ENCODE data around the gene SLC34A1. TPM values are rescaled to one million over a fixed set of nuclear protein-coding genes. Genes with fewer than 3 reads are reported as not detected.

Gene SLC34A1
- total and polyA plus RNA-seq, 2 experiments from 2014 or later: not detected

DNA sequence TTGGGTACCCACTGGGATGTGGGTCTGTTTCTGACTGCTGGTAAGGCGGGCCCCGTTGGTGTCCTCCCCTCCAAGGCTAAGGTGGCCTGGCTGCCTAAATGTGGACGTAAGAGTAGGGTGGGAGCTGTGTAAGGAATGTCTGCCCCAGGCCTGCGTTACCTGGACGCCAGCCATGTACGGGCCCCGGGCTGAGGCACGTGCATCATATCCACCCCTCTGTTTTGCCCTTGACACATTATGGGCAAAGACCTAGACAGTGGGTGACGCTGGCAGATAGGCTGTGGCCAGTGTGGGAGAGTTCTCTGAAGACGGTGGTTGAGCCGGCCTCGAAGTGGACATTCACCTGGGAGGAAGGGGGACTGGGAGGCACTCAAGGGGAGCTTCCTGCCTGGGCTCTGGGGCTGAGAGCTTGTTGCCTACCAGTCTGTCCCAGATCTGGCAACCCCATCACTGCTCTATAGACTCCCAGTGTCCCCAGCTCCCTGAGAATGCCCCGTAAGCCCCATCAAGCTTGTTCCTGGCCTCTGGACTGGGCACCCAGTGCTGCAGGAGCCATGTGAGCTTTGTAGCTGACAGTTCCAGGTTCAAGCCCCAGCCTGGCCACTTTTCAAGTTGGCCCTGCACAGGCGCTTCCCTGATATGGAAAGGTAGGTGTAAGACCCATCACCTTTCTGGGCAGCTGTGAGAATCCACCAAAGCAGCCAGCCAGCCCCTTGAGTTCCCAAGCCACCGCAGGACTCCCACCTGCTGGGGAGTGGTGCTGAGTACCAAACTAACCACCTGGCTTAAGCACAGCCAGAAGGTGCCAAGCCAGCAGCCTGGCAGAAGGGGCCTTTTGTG, 59.1 kb downstream of the SLC34A1 start:
- H3K4me3 ChIP-seq: no peak overlapping the region
- H3F3A ChIP-seq (replicated peaks; ENCODE audit: low read depth): peaks cover 24% of the 10 kb centered on the region
- peak; percentile 15; the same call in 1 of the 2 replicates for TF ChIP-seq POLR2AphosphoS5 (IDR thresholded peaks at IDR 0.05; ENCODE audit: low read depth)
- TF ChIP-seq, protein P1, sequence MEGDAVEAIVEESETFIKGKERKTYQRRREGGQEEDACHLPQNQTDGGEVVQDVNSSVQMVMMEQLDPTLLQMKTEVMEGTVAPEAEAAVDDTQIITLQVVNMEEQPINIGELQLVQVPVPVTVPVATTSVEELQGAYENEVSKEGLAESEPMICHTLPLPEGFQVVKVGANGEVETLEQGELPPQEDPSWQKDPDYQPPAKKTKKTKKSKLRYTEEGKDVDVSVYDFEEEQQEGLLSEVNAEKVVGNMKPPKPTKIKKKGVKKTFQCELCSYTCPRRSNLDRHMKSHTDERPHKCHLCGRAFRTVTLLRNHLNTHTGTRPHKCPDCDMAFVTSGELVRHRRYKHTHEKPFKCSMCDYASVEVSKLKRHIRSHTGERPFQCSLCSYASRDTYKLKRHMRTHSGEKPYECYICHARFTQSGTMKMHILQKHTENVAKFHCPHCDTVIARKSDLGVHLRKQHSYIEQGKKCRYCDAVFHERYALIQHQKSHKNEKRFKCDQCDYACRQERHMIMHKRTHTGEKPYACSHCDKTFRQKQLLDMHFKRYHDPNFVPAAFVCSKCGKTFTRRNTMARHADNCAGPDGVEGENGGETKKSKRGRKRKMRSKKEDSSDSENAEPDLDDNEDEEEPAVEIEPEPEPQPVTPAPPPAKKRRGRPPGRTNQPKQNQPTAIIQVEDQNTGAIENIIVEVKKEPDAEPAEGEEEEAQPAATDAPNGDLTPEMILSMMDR (conservative IDR thresholded peaks at IDR 0.05; ENCODE audit: low read depth in 2 of 2): no peak
- TF ChIP-seq, protein P2, sequence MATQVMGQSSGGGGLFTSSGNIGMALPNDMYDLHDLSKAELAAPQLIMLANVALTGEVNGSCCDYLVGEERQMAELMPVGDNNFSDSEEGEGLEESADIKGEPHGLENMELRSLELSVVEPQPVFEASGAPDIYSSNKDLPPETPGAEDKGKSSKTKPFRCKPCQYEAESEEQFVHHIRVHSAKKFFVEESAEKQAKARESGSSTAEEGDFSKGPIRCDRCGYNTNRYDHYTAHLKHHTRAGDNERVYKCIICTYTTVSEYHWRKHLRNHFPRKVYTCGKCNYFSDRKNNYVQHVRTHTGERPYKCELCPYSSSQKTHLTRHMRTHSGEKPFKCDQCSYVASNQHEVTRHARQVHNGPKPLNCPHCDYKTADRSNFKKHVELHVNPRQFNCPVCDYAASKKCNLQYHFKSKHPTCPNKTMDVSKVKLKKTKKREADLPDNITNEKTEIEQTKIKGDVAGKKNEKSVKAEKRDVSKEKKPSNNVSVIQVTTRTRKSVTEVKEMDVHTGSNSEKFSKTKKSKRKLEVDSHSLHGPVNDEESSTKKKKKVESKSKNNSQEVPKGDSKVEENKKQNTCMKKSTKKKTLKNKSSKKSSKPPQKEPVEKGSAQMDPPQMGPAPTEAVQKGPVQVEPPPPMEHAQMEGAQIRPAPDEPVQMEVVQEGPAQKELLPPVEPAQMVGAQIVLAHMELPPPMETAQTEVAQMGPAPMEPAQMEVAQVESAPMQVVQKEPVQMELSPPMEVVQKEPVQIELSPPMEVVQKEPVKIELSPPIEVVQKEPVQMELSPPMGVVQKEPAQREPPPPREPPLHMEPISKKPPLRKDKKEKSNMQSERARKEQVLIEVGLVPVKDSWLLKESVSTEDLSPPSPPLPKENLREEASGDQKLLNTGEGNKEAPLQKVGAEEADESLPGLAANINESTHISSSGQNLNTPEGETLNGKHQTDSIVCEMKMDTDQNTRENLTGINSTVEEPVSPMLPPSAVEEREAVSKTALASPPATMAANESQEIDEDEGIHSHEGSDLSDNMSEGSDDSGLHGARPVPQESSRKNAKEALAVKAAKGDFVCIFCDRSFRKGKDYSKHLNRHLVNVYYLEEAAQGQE (IDR thresholded peaks at IDR 0.05; ENCODE audit: unreplicated experiment): no peak
- DNase-seq (ENCODE audit: low spot score) (no peak), ATAC-seq (no peak)
- H3K27me3 ChIP-seq (ENCODE audit: insufficient read depth): peaks cover 30% of the 10 kb centered on the region
- H3K4me1 ChIP-seq (ENCODE audit: insufficient read depth): peaks cover 26% of the 10 kb centered on the region
- Mint-ChIP-seq H3K36me3 (ENCODE audit: low read depth) (peaks cover 24% of the 10 kb centered on the region), H3K27ac (no peak overlapping the region), H3K4me3 (no peak overlapping the region), H3K27me3 (ENCODE audit: insufficient read depth, low read depth, poor library complexity) (peaks cover 40% of the 10 kb centered on the region), H3K9me3 (peaks cover 3% of the 10 kb centered on the region; the same call in 1 of the 3 replicates), H3K4me1 (peaks cover 37% of the 10 kb centered on the region)
- H4K20me1 ChIP-seq (replicated peaks; ENCODE audit: insufficient read depth): no peaks in the 10 kb centered on the region; the same call in 1 of the 2 replicates
- no peak overlapping the region for H3K27ac ChIP-seq (ENCODE audit: low read depth)
- H3K79me2 ChIP-seq (replicated peaks; ENCODE audit: insufficient read depth): no peaks in the 10 kb centered on the region
- H2AFZ ChIP-seq: no peak overlapping the region
- no peaks in the 10 kb centered on the region for H3K36me3 ChIP-seq (ENCODE audit: insufficient read depth)
- H3K9me2 ChIP-seq (ENCODE audit: insufficient read depth): no peaks in the 10 kb centered on the region
- H3K4me2 ChIP-seq: no peak overlapping the region

DNA sequence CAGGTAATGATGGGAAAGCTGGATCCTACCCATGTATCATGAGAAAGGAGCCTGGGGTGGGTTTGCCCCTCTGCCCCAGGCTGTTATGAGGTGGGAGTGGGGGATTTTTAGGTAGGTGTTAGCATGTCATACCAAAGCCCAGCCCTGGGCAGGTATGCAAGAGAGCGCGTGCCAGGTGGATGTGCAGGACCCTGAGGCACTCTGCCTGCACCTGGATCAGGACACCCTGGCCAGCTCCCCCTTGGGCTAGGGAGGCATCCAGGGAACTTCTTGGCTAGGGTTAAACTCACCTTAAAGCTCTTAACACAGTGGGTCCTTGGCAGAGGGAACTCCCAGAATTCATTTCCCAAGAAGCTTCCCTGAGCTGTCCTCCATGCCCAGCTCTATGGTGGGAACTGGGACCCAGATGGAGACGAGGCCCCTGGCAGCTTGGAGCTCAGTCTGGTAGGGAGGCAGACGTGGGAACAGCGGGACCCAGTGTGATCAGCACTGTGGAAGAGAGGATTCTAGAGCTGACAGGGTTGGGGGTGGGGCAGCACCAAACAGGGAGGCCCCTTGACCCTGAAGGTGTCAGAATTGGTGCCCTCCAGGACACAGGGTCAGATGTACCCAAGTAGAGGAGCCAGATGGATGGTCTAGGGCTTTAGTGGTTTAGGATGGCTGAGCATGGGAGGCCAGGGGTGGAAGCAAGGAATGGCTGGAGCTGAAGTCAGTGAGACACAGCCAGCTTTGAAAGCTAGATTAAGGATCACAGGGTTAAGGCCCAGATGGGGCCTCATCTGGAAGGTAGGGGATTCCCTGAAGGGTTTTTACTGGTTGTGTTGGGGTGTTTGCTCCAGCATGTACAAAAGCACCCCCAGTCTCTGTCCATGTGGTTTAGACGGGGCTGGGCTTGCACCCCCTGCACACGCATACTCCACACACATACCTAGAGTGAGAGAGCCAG, 60.1 kb downstream of the SLC34A1 start:
- Histone ChIP-seq H3K27me3 (ENCODE audit: insufficient read depth) (peaks cover 37% of the 10 kb centered on the region), H3K9me2 (ENCODE audit: insufficient read depth) (no peaks in the 10 kb centered on the region), H4K20me1 (replicated peaks; ENCODE audit: insufficient read depth) (no peaks in the 10 kb centered on the region; the same call in 1 of the 2 replicates), H3K36me3 (ENCODE audit: insufficient read depth) (no peaks in the 10 kb centered on the region), H3F3A (replicated peaks; ENCODE audit: low read depth) (peaks cover 29% of the 10 kb centered on the region), H3K27ac (ENCODE audit: low read depth) (no peak overlapping the region), H3K79me2 (replicated peaks; ENCODE audit: insufficient read depth) (no peaks in the 10 kb centered on the region), H2AFZ (no peak overlapping the region), H3K4me3 (no peak overlapping the region), H3K4me1 (ENCODE audit: insufficient read depth) (peaks cover 26% of the 10 kb centered on the region), H3K4me2 (peak overlapping the region; percentile 26; the same call in 1 of the 2 replicates)
- Mint-ChIP-seq H3K4me1 (peaks cover 43% of the 10 kb centered on the region), H3K4me3 (peak overlapping the region; percentile 67; the same call in 2 of the 3 replicates), H3K27ac (no peak overlapping the region), H3K27me3 (ENCODE audit: insufficient read depth, low read depth, poor library complexity) (peaks cover 44% of the 10 kb centered on the region), H3K36me3 (ENCODE audit: low read depth) (peaks cover 18% of the 10 kb centered on the region), H3K9me3 (peaks cover 3% of the 10 kb centered on the region; the same call in 1 of the 3 replicates)
- DNase-seq (ENCODE audit: low spot score) (no peak), ATAC-seq (no peak)
- TF ChIP-seq ZNF331 (CRISPR knock-in tag; IDR thresholded peaks at IDR 0.05; ENCODE audit: low read depth): no peak
- TF ChIP-seq, protein P3, sequence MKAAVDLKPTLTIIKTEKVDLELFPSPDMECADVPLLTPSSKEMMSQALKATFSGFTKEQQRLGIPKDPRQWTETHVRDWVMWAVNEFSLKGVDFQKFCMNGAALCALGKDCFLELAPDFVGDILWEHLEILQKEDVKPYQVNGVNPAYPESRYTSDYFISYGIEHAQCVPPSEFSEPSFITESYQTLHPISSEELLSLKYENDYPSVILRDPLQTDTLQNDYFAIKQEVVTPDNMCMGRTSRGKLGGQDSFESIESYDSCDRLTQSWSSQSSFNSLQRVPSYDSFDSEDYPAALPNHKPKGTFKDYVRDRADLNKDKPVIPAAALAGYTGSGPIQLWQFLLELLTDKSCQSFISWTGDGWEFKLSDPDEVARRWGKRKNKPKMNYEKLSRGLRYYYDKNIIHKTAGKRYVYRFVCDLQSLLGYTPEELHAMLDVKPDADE (IDR thresholded peaks at IDR 0.05): no peak
- TF ChIP-seq JUNB (IDR thresholded peaks at IDR 0.05; ENCODE audit: unreplicated experiment): no peak
- TF ChIP-seq, protein P1 (conservative IDR thresholded peaks at IDR 0.05; ENCODE audit: low read depth in 2 of 2): no peak

Measured in GM23338 (cell line).